HG03139 (cell line): ENCODE measurements around the gene BCAS3.
"Not testable (repeated sequence)": the region's sequence is repeated elsewhere in the genome, so short reads cannot be mapped to it uniquely, and the experiment has no call there.

Experiments
- ATAC-seq: cut with Tn5 transposase; IDR thresholded peaks from one replicate; pipeline ENCODE4 v1.9.1; 2021; ENCODE audit not compliant: unreplicated experiment

BCAS3 gene

GRCh38 chr17:60863892-60864707 lies 186.4 kb downstream of the BCAS3 start:
- no peak for ATAC-seq

- ATAC-seq: no peak
Observed at GRCh38 chr17:60864708-60865005, 187.0 kb downstream of the BCAS3 start.

GRCh38 chr17:60874772-60875171 lies 197.1 kb downstream of the BCAS3 start:
- no peak for ATAC-seq

- ATAC-seq: not testable (repeated sequence)
Observed at GRCh38 chr17:60886731-60887613, 209.3 kb downstream of the BCAS3 start.

- no peak for ATAC-seq
Observed at GRCh38 chr17:60887614-60888028, 210.0 kb downstream of the BCAS3 start.

GRCh38 chr17:60888812-60889709 lies 211.4 kb downstream of the BCAS3 start:
- ATAC-seq: no peak

- no peak for ATAC-seq
Observed at GRCh38 chr17:60891149-60891548, 213.5 kb downstream of the BCAS3 start.

- ATAC-seq: no peak
Observed at GRCh38 chr17:60893475-60893874, 215.8 kb downstream of the BCAS3 start.

GRCh38 chr17:60896996-60897395 lies 219.3 kb downstream of the BCAS3 start:
- no peak for ATAC-seq

- no peak for ATAC-seq
Observed at GRCh38 chr17:60899115-60899514, 221.5 kb downstream of the BCAS3 start.

- ATAC-seq: no peak
Observed at GRCh38 chr17:60900688-60901087, 223.0 kb downstream of the BCAS3 start.

- no peak for ATAC-seq
Observed at GRCh38 chr17:60901242-60901641, 223.6 kb downstream of the BCAS3 start.

GRCh38 chr17:60901806-60902205 lies 224.2 kb downstream of the BCAS3 start:
- ATAC-seq: no peak

GRCh38 chr17:60902399-60902798 lies 224.7 kb downstream of the BCAS3 start:
- ATAC-seq: no peak

- no peak for ATAC-seq
Observed at GRCh38 chr17:60904582-60904981, 226.9 kb downstream of the BCAS3 start.

GRCh38 chr17:60905709-60906108 lies 228.1 kb downstream of the BCAS3 start:
- ATAC-seq: no peak

GRCh38 chr17:60908324-60908723 lies 230.7 kb downstream of the BCAS3 start:
- no peak for ATAC-seq

GRCh38 chr17:60909405-60909804 lies 231.8 kb downstream of the BCAS3 start:
- ATAC-seq: no peak

- no peak for ATAC-seq
Observed at GRCh38 chr17:60910415-60910814, 232.8 kb downstream of the BCAS3 start.

GRCh38 chr17:60914078-60914477 lies 236.4 kb downstream of the BCAS3 start:
- no peak for ATAC-seq

GRCh38 chr17:60916043-60916442 lies 238.4 kb downstream of the BCAS3 start:
- ATAC-seq: no peak
